K562 (cell line): ENCODE data around the gene CPNE2. TPM values are rescaled to one million over a fixed set of nuclear protein-coding genes. Genes with fewer than 3 reads are reported as not detected.
A peak's percentile ranks its signal among the peaks of the same experiment; 100 is the strongest.

Experiments
- AFF4 ChIP-seq: sonication (generic); formaldehyde crosslinking; IDR thresholded peaks from 2 replicates; pipeline ENCODE4 v1.8.0; 2023; ENCODE audit warnings: mild to moderate bottlenecking, missing genetic modification reagents
- CEBPB ChIP-seq: fragments of 450-650 bp; IDR thresholded peaks from 2 replicates; pipeline ENCODE4 v1.6.1; 2016; ENCODE audit warnings: missing genetic modification characterization, missing compliant biosample characterization
- CEBPZ ChIP-seq: fragments of 150-350 bp; IDR thresholded peaks from 2 replicates; pipeline ENCODE4 v1.6.1; 2014; ENCODE audit warnings: low read depth, mild to moderate bottlenecking, low read length, borderline replicate concordance
- EP400 ChIP-seq: fragments of 450-650 bp; IDR thresholded peaks from 2 replicates; pipeline ENCODE4 v1.6.1; 2017; ENCODE audit warnings: antibody characterized with exemption, mild to moderate bottlenecking, moderate library complexity
- ETS1 ChIP-seq: conservative IDR thresholded peaks from 2 replicates; pipeline ENCODE4 v1.6.1; 2011; ENCODE audit warnings: low read depth, mild to moderate bottlenecking, low read length; ENCODE audit not compliant: control insufficient read depth
- FOXK2 ChIP-seq, 2 experiments: fragments of 450-650 bp; IDR thresholded peaks in 1 of 2; conservative IDR thresholded peaks in 1 of 2; 2 replicates each; pipeline ENCODE4 v1.6.1; 2016; ENCODE audit warnings: low read depth in 2 of 2, mild to moderate bottlenecking in 1 of 2
- FOXM1 ChIP-seq, 2 experiments: fragments of 450-650 bp in 1 of 2; sonication (generic) in 1 of 2; formaldehyde crosslinking in 1 of 2; IDR thresholded peaks; 2 replicates each; pipeline versions ENCODE4 v1.6.1 to v1.9.0; 2017 to 2022; ENCODE audit warnings: low read depth in 2 of 2, mild to moderate bottlenecking in 2 of 2, missing genetic modification reagents in 1 of 2, moderate library complexity in 1 of 2
- MAFK ChIP-seq: IDR thresholded peaks from 2 replicates; pipeline ENCODE4 v1.6.1; 2011; ENCODE audit warnings: low read length, improper control_type of control experiment
- NR2C2 ChIP-seq, 2 experiments: fragments of 200-800 bp in 1 of 2; sonication (Bioruptor generic) in 1 of 2; sonication (generic) in 1 of 2; formaldehyde crosslinking in 1 of 2; IDR thresholded peaks; 2 replicates each; pipeline versions ENCODE4 v1.6.1 to v1.8.0; 2016 to 2022; ENCODE audit warnings: mild to moderate bottlenecking in 1 of 2, missing compliant biosample characterization in 1 of 2, missing genetic modification characterization in 1 of 2, missing genetic modification reagents in 1 of 2
- PHB ChIP-seq: fragments of 250-450 bp; sonication (Bioruptor Pico); IDR thresholded peaks from 2 replicates; pipeline ENCODE4 v1.5.0; 2021
- RB1 ChIP-seq: fragments of 450-650 bp; IDR thresholded peaks from 2 replicates; pipeline ENCODE4 v1.6.1; 2017; ENCODE audit warnings: low read depth, mild to moderate bottlenecking
- TRIM25 ChIP-seq: fragments of 450-650 bp; IDR thresholded peaks from 2 replicates; pipeline ENCODE4 v1.7.0; 2016; ENCODE audit warnings: borderline replicate concordance
- polyA plus RNA-seq, 8 experiments: library from polyadenylated mRNA; depleted of rRNA in 4 of 8; stranded (reverse) in 5 of 8; unstranded in 3 of 8; fragments of >200 nt; fragmentation: Nextera tagmentation in 2 of 8; fragmentation: Illumina TruSeq in 1 of 8; extraction: Ambion mirVana in 2 of 8; extraction: Trizol in 1 of 8; gene quantifications; 2 replicates each; pipeline versions ENCODE4 v1.2.1 to v1.2.3, GENCODE V29; 2011 to 2014; ENCODE audit warnings: inconsistent platforms in 1 of 8, missing spikeins in 1 of 8
- total RNA-seq, 7 experiments: library from RNA; depleted of rRNA in 6 of 7; stranded (reverse); fragments of >200 nt in 6 of 7; fragmentation: Illumina TruSeq in 2 of 7; extraction: Trizol in 2 of 7; gene quantifications; 2 replicates each; pipeline versions ENCODE4 v1.2.1 to v1.2.3, GENCODE V29; 2011 to 2021; ENCODE audit warnings: low replicate concordance in 1 of 7

CPNE2 gene
- total and polyA plus RNA-seq, 9 of the 15 experiments (the other 6 are each of a cell fraction or from before 2014, with no cell fraction given) = 3.0 to 13.9 (median 8.6) TPM

GRCh38 chr16:57185945-57186871, 93.8 kb downstream of the CPNE2 start, which contains the start of the genes PSME3IP1 and RSPRY1 (continued):
- no peak for TF ChIP-seq NR2C2 (CRISPR knock-in tag; IDR thresholded peaks at IDR 0.05)
- TF ChIP-seq NR2C2 (tag; IDR thresholded peaks at IDR 0.05) = peak; percentile 59
- no peak for TF ChIP-seq TRIM25
- peak; percentile 50 to 90 for TF ChIP-seq FOXK2 (conservative IDR thresholded peaks at IDR 0.05 in 1 of 2, IDR thresholded peaks at IDR 0.05 in 1 of 2; ENCODE audit: low read depth in 2 of 2)
- no peak for TF ChIP-seq MAFK
- peak; percentile 39; the same call in 1 of the 2 replicates for TF ChIP-seq AFF4 (CRISPR knock-in tag)
- TF ChIP-seq CEBPB (tag) = no peak
- peak; percentile 16; the same call in 1 of the 2 replicates for TF ChIP-seq FOXM1 (IDR thresholded peaks at IDR 0.05; ENCODE audit: low read depth)
- TF ChIP-seq FOXM1 (CRISPR knock-in tag; IDR thresholded peaks at IDR 0.05; ENCODE audit: low read depth) = 0 out of 2 replicates have a peak, but pooled peaks have one; percentile 44
- peak; percentile 74; the same call in 1 of the 2 replicates for TF ChIP-seq CEBPZ
- TF ChIP-seq PHB = peak; percentile 82; the same call in 1 of the 2 replicates
- 0 out of 2 replicates have a peak, but pooled peaks have one; percentile 17 for TF ChIP-seq ETS1
- TF ChIP-seq RB1 = peak; percentile 74; the same call in 1 of the 2 replicates
- peak; percentile 56 for TF ChIP-seq EP400
